Neuron (in vitro differentiated cells): ENCODE results near the gene HNRNPC.
"Not testable (repeated sequence)": the region's sequence is repeated elsewhere in the genome, so short reads cannot be mapped to it uniquely, and the experiment has no call there.

ENCODE experiments used
- H2AFZ ChIP-seq: one replicate; pipeline ENCODE4 v1.6.1; 2013; ENCODE audit warnings: low read depth, mild to moderate bottlenecking, inconsistent platforms, low read length, moderate library complexity
- H3K27me3 ChIP-seq: one replicate; pipeline ENCODE4 v1.6.1; 2013; ENCODE audit warnings: low read length; ENCODE audit not compliant: insufficient read depth
- H3K36me3 ChIP-seq: one replicate; pipeline ENCODE4 v1.6.1; 2013; ENCODE audit warnings: low read length; ENCODE audit not compliant: insufficient read depth
- H3K4me1 ChIP-seq: one replicate; pipeline ENCODE4 v1.6.1; 2013; ENCODE audit warnings: low read length; ENCODE audit not compliant: insufficient read depth
- H3K4me3 ChIP-seq: 2 replicates; pipeline ENCODE4 v1.5.1; 2013; ENCODE audit warnings: mild to moderate bottlenecking, low read length, moderate library complexity
- H3K9me3 ChIP-seq: one replicate; pipeline ENCODE4 v1.6.1; 2013; ENCODE audit warnings: low read length

Gene HNRNPC

DNA sequence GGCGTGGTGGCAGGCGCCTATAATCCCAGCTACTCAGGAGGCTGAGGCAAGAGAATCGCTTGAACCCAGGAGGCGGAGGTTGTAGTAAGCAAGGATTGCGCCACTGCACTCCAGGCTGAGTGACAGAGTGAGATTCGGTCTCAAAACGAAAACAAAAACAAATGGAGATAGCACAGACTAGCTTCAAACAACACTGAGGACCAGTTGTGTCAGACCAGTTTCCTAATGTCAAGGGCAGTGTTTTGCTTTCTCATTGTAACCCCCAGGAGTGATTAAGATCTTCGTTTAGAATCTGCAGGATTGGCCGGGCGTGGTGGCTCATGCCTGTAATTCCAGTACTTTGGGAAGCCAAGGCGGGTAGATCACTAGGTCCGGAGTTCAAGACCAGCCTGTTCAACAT is 29.1 kb upstream of the HNRNPC start:
- H3K4me1 ChIP-seq = peaks cover 3% of the 10 kb centered on the region
- H2AFZ ChIP-seq = no peak overlapping the region
- H3K36me3 ChIP-seq = no peaks in the 10 kb centered on the region
- H3K9me3 ChIP-seq = no peaks in the 10 kb centered on the region
- peaks cover 20% of the 10 kb centered on the region for H3K27me3 ChIP-seq
- no peak overlapping the region for H3K4me3 ChIP-seq

GRCh38 chr14:21294026-21294425 is 24.8 kb upstream of the HNRNPC start:
- H3K36me3 ChIP-seq, H3K27me3 ChIP-seq, H2AFZ ChIP-seq, H3K9me3 ChIP-seq, H3K4me3 ChIP-seq, H3K4me1 ChIP-seq: not testable (repeated sequence)

DNA sequence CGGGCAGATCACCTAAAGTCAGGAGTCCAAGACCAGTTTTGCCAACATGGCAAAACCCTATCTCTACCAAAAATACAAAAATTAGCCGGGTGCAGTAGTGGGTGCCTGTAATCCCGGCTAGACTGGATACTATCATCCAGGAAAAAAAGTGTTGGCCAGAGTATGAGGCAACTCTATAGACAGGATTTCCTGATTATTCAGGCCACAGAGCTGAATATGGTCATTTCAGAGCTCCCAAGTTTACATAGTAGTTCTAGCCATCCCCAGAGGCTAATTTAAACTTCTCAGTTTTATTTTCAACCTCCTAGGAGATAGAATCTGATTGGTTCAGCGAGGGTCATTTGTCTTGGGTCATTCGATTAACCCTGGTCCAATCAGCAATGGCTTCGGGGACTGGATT is 17.9 kb upstream of the HNRNPC start:
- Histone ChIP-seq H3K27me3 (no peaks in the 10 kb centered on the region), H3K4me1 (no peaks in the 10 kb centered on the region), H2AFZ (no peak overlapping the region), H3K9me3 (no peaks in the 10 kb centered on the region), H3K4me3 (no peak overlapping the region), H3K36me3 (no peaks in the 10 kb centered on the region)

DNA sequence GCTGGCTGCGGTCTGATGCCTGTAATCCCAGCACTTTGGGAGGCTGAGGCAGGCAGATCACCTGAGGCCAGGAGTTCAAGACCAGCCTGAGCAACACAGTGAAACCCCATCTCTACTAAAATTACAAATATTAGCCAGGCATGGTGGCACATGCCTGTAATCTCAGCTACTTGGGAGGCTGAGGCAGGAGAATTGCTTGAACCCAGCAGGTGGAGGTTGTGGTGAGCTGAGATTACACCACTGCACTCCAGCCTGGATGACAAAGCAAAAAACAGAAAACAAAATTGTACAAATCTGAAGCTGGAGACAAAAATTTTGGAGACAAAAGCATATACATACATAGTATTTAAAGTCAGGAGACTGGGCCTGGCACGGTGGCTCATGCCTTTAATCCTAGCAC is 17.3 kb upstream of the HNRNPC start:
- H3K9me3 ChIP-seq, H3K36me3 ChIP-seq, H2AFZ ChIP-seq, H3K4me3 ChIP-seq, H3K4me1 ChIP-seq, H3K27me3 ChIP-seq: not testable (repeated sequence)

- not testable (repeated sequence) for H3K27me3 ChIP-seq, H3K4me3 ChIP-seq, H3K36me3 ChIP-seq, H2AFZ ChIP-seq, H3K9me3 ChIP-seq, H3K4me1 ChIP-seq
These were observed 12.7 kb upstream of the HNRNPC start for GRCh38 chr14:21281917-21282316.

DNA sequence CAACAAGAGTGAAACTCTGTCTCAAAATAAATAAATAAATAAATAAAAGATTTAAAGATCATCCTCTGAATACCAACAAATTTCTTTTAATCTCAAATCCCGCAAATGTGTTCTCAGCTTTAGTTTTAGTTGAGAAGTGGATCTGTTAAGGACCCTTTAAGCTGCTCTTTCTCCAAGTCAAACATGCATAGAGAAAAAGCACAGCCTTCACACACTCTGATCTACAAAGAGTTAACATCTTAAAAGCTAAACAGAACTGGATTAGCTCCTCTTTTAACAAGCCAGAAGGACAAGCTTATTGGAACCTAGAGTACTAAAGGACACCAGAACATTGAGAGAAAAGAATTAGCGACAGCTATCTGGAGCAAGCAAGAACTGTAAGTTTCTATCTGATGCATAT is 10.5 kb upstream of the HNRNPC start, which contains the start of gene RPGRIP1:
Gene RPGRIP1 (plus strand): TSS at position 301 of the 400 bp plus-strand sequence. CDS start 7,894 bp downstream, outside the sequence.
- H3K36me3 ChIP-seq = no peaks in the 10 kb centered on the region
- H3K4me1 ChIP-seq = no peaks in the 10 kb centered on the region
- H2AFZ ChIP-seq = no peak within 1 kb of the TSS
- no peaks in the 10 kb centered on the region for H3K27me3 ChIP-seq
- no peaks in the 10 kb centered on the region for H3K9me3 ChIP-seq
- H3K4me3 ChIP-seq = no peak within 1 kb of the TSS

DNA sequence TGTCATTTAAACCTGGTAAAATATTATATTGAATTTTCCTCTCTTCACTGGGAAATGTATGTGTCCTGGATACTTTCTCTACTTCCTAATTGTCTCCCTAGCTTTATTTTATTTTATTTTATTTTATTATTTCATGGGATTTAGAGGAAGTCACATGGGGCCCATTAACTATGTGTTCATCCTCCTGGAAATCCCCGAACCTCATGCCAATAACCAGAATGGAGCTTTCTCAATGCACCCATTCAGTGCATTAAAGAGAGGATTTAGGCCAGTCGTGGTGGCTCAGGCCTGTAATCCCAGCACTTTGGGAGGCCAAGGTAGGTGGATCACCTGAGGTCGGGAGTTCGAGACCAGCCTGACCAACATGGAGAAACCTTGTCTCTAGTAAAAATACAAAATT is 9.4 kb upstream of the HNRNPC start:
- no peaks in the 10 kb centered on the region for H3K27me3 ChIP-seq
- H3K4me1 ChIP-seq = no peaks in the 10 kb centered on the region
- H3K9me3 ChIP-seq = no peaks in the 10 kb centered on the region
- H3K36me3 ChIP-seq = no peaks in the 10 kb centered on the region
- H2AFZ ChIP-seq = no peak overlapping the region
- no peak overlapping the region for H3K4me3 ChIP-seq

- Histone ChIP-seq H3K9me3 (no peaks in the 10 kb centered on the region), H2AFZ (no peak overlapping the region), H3K4me1 (no peaks in the 10 kb centered on the region), H3K4me3 (no peak overlapping the region), H3K27me3 (no peaks in the 10 kb centered on the region), H3K36me3 (no peaks in the 10 kb centered on the region)
These were observed 6.1 kb upstream of the HNRNPC start for GRCh38 chr14:21275261-21275858.

GRCh38 chr14:21272661-21273060 is 3.4 kb upstream of the HNRNPC start:
- H3K9me3 ChIP-seq, H3K4me3 ChIP-seq, H3K36me3 ChIP-seq, H3K27me3 ChIP-seq, H2AFZ ChIP-seq: not testable (repeated sequence)
- peaks cover 11% of the 10 kb centered on the region for H3K4me1 ChIP-seq

DNA sequence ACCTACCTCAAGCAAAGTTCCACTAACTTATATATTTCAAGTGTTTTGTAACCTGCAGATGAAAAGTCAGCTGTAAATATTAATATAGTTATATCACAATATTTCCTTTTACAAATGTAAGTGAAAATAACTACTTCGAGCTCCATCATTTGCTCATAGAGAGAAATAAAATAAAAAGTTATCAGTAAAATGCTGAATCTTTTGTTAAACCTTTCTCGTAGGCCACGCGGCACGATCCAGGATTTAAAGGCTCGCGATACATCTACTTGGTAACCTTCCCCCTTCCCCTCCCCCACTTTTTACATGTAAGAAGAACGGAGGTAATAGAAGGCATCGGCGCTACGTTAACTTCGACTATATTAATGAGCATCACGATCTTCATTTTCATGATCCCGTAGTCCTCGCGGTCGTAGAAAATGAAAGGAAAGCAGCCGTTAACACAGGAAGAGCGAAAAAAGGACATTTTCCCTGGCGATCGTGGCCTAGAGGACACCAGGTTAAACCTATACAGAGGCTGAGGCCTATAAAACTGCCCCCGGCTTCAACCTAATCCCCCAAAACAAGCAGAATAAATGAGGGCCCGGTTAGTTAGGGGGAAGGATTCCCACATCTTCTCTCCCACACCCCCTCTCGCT is 508 bp downstream of the HNRNPC start:
- H3K36me3 ChIP-seq = peaks cover 47% of the 10 kb centered on the region
- no peak overlapping the region for H2AFZ ChIP-seq
- peak overlapping the region; percentile 95 for H3K4me3 ChIP-seq
- no peaks in the 10 kb centered on the region for H3K9me3 ChIP-seq
- no peaks in the 10 kb centered on the region for H3K27me3 ChIP-seq
- peaks cover 45% of the 10 kb centered on the region for H3K4me1 ChIP-seq

DNA sequence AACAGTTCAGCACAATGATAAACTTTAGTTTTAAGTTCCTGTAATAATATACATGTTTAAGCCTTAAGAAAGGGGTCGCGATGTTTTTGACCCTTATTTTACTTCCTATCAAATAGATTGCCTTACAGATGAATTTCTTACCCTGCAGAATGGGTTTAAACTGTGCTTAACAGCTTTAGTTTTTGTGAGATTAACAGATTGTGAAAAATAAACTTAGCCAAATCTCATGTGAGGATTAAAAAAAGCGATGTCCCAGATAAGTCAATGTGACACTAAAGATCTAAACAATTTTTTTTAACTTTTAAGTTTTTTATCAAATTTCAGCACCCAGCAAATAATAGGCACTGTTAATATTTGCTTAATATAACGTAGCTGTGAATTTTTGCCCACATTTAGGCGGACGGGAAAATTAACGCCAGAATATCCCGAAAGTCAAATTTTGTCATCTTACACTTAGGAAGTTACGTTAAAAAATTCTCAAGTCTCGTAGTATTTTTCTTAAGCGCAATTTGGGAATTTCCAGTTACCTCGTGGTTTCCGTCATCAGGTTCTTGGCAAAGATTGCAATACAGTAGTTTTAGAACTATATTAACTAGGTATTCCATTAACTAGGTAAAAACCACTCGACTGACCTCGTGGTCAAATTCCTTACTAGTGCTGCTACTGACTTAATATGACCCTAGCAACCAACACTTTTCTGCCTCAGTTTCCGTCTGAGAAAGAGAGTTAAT is 1.2 kb downstream of the HNRNPC start:
- no peaks in the 10 kb centered on the region for H3K27me3 ChIP-seq
- peaks cover 54% of the 10 kb centered on the region for H3K36me3 ChIP-seq
- H3K4me1 ChIP-seq = peaks cover 46% of the 10 kb centered on the region
- peak overlapping the region; percentile 95 for H3K4me3 ChIP-seq
- no peaks in the 10 kb centered on the region for H3K9me3 ChIP-seq
- no peak overlapping the region for H2AFZ ChIP-seq

DNA sequence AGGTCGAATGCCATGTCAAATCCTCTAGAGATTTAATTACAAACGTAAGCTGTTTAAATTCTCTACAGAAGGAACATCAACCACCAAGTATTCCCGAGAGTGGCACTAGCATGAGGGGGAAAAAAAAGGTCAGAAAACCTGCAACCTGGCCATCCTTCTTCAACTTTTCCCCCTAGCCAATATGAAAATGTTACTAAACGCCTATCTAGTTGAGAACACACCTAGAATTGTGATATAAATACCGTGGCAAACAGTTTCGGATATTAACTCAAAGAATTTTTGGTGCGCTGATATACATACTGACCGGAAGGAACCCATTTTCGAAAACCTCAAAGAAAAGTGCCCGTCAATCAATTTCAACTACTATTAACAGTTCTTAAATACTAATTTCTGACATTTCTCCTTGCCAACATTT is 1.8 kb downstream of the HNRNPC start:
- H2AFZ ChIP-seq = no peak overlapping the region
- no peaks in the 10 kb centered on the region for H3K27me3 ChIP-seq
- peaks cover 59% of the 10 kb centered on the region for H3K36me3 ChIP-seq
- no peaks in the 10 kb centered on the region for H3K9me3 ChIP-seq
- peak overlapping the region; percentile 95 for H3K4me3 ChIP-seq
- peaks cover 46% of the 10 kb centered on the region for H3K4me1 ChIP-seq

- Histone ChIP-seq H3K27me3 (no peaks in the 10 kb centered on the region), H3K4me1 (peaks cover 42% of the 10 kb centered on the region), H2AFZ (no peak overlapping the region), H3K4me3 (no peak overlapping the region), H3K36me3 (peaks cover 85% of the 10 kb centered on the region), H3K9me3 (no peaks in the 10 kb centered on the region)
These were observed 5.0 kb downstream of the HNRNPC start for GRCh38 chr14:21264025-21264801.
